ENCODE measurements around the gene GATAD2B.
A peak's percentile ranks its signal among the peaks of the same experiment; 100 is the strongest.

GATAD2B gene

GRCh38 chr1:153968000-153968363, 45.2 kb upstream of the GATAD2B start:
- Histone ChIP-seq H3K4me3 (IDR thresholded peaks at IDR 0.05; ENCODE audit: insufficient read depth, low read depth, low read length) (peak overlapping the region; percentile 100), H3K9ac (peak overlapping the region; percentile 82), H3K4me2 (peak overlapping the region; percentile 77), H3K27me3 (ENCODE audit: insufficient read depth, low read depth) (no peaks in the 10 kb centered on the region), H3K79me2 (ENCODE audit: insufficient read depth, low read depth) (peaks cover 22% of the 10 kb centered on the region), H3K27ac (peak overlapping the region; percentile 81), H3K4me1 (ENCODE audit: low read depth, poor library complexity, severe bottlenecking) (peaks cover 49% of the 10 kb centered on the region), H4K20me1 (ENCODE audit: insufficient read depth) (no peaks in the 10 kb centered on the region), H3K36me3 (ENCODE audit: insufficient read depth) (no peaks in the 10 kb centered on the region), H2AFZ (ENCODE audit: low read depth) (peak overlapping the region; percentile 85)
- peak; percentile 56 for TF ChIP-seq CTCF (conservative IDR thresholded peaks at IDR 0.05; ENCODE audit: low read depth, low read length)

- peak within 1 kb of the TSS; percentile 77 for H3K4me2 ChIP-seq
These were observed 44.6 kb upstream of the GATAD2B start, which contains the start of gene CREB3L4 for GRCh38 chr1:153967107-153967999. TSS of gene CREB3L4 (plus strand) at chr1:153967902. CDS start at chr1:153968526, 624 bp downstream.

GRCh38 chr1:153963850-153964331, 41.1 kb upstream of the GATAD2B start:
- H3K27ac ChIP-seq = peak overlapping the region; percentile 25
- no peaks in the 10 kb centered on the region for H3K36me3 ChIP-seq (ENCODE audit: insufficient read depth)
- H3K4me1 ChIP-seq (ENCODE audit: low read depth, poor library complexity, severe bottlenecking) = peaks cover 61% of the 10 kb centered on the region
- H3K9ac ChIP-seq = peak overlapping the region; percentile 48
- no peaks in the 10 kb centered on the region for H3K27me3 ChIP-seq (ENCODE audit: insufficient read depth, low read depth)
- no peaks in the 10 kb centered on the region for H4K20me1 ChIP-seq (ENCODE audit: insufficient read depth)
- H3K4me2 ChIP-seq = peak overlapping the region; percentile 99
- H2AFZ ChIP-seq (ENCODE audit: low read depth) = peak overlapping the region; percentile 72
- no peak for TF ChIP-seq CTCF (conservative IDR thresholded peaks at IDR 0.05; ENCODE audit: low read depth, low read length)
- peaks cover 33% of the 10 kb centered on the region for H3K79me2 ChIP-seq (ENCODE audit: insufficient read depth, low read depth)
- peak overlapping the region; percentile 98 for H3K4me3 ChIP-seq (IDR thresholded peaks at IDR 0.05; ENCODE audit: insufficient read depth, low read depth, low read length)

More at GRCh38 chr1:153967107-153967999, 44.6 kb upstream of the GATAD2B start, which contains the start of gene CREB3L4:
- no peaks in the 10 kb centered on the region for H4K20me1 ChIP-seq (ENCODE audit: insufficient read depth)
- no peaks in the 10 kb centered on the region for H3K36me3 ChIP-seq (ENCODE audit: insufficient read depth)
- H3K4me3 ChIP-seq (IDR thresholded peaks at IDR 0.05; ENCODE audit: insufficient read depth, low read depth, low read length) = peak within 1 kb of the TSS; percentile 100
- H3K27ac ChIP-seq = peak within 1 kb of the TSS; percentile 81
- H3K9ac ChIP-seq = peak within 1 kb of the TSS; percentile 82
- H2AFZ ChIP-seq (ENCODE audit: low read depth) = peak within 1 kb of the TSS; percentile 85
- H3K79me2 ChIP-seq (ENCODE audit: insufficient read depth, low read depth) = peaks cover 28% of the 10 kb centered on the region
- H3K27me3 ChIP-seq (ENCODE audit: insufficient read depth, low read depth) = no peaks in the 10 kb centered on the region
- H3K4me1 ChIP-seq (ENCODE audit: low read depth, poor library complexity, severe bottlenecking) = peaks cover 55% of the 10 kb centered on the region
- peak; percentile 68; the same call in 1 of the 2 replicates for TF ChIP-seq CTCF (conservative IDR thresholded peaks at IDR 0.05; ENCODE audit: low read depth, low read length)

GRCh38 chr1:153963030-153963849, 40.5 kb upstream of the GATAD2B start, which contains the start of gene SLC39A1:
TSS of gene SLC39A1 (minus strand) at chr1:153963537. CDS start at chr1:153962715, 822 bp downstream.
- Histone ChIP-seq H3K4me2 (peak within 1 kb of the TSS; percentile 99), H3K36me3 (ENCODE audit: insufficient read depth) (no peaks in the 10 kb centered on the region), H2AFZ (ENCODE audit: low read depth) (peak within 1 kb of the TSS; percentile 72), H3K4me3 (IDR thresholded peaks at IDR 0.05; ENCODE audit: insufficient read depth, low read depth, low read length) (peak within 1 kb of the TSS; percentile 98), H3K4me1 (ENCODE audit: low read depth, poor library complexity, severe bottlenecking) (peaks cover 61% of the 10 kb centered on the region), H4K20me1 (ENCODE audit: insufficient read depth) (no peaks in the 10 kb centered on the region), H3K79me2 (ENCODE audit: insufficient read depth, low read depth) (peaks cover 33% of the 10 kb centered on the region), H3K27me3 (ENCODE audit: insufficient read depth, low read depth) (no peaks in the 10 kb centered on the region), H3K27ac (peak within 1 kb of the TSS; percentile 25), H3K9ac (peak within 1 kb of the TSS; percentile 48)
- TF ChIP-seq CTCF (conservative IDR thresholded peaks at IDR 0.05; ENCODE audit: low read depth, low read length) = no peak
